GM20000 (cell line): Measurements from ENCODE around the gene SUPT6H.

ENCODE experiments used
- DNase-seq: peaks from one replicate; pipeline ENCODE4 v3.0.0; 2012; ENCODE audit warnings: low spot score
- TF ChIP-seq, protein P1 (sequence below): IDR thresholded peaks from 2 replicates; pipeline ENCODE4 v1.5.1; 2012; ENCODE audit warnings: mild to moderate bottlenecking, control low read depth; ENCODE audit errors: extremely low read depth, missing control alignments

The SUPT6H gene

DNA sequence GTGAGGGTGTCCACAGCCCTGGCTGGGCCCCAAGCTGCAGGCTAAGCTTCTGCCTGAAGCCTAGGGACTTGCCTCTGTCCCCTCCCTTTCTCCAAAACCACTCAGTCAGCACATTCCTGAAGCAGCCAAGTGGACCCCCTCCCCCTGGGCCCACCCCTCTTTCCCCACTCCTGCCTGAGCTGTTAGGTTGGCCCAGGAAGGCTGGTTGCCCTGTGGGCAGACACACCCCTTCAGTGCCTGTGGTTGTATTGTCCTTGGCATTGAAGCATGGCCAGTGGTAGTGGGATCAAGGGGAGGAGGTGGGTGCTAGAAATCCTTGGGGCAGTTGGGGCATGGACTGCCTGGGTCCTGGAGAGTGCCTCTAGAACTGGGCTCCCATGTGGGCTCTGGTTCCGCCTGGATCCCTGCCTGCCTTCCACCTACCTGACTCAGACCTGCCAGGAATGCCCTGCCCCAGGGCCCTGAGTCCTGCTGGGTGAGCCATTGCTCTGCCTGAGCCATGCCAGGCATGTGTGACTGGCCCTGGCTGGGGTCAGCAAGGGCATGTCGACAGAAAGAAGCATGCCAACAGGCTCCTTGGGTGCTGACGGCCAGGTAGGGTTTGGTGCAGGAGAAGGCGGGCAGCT is 83.9 kb downstream of the SUPT6H start:
- DNase-seq = no peak
- TF ChIP-seq, protein P1, sequence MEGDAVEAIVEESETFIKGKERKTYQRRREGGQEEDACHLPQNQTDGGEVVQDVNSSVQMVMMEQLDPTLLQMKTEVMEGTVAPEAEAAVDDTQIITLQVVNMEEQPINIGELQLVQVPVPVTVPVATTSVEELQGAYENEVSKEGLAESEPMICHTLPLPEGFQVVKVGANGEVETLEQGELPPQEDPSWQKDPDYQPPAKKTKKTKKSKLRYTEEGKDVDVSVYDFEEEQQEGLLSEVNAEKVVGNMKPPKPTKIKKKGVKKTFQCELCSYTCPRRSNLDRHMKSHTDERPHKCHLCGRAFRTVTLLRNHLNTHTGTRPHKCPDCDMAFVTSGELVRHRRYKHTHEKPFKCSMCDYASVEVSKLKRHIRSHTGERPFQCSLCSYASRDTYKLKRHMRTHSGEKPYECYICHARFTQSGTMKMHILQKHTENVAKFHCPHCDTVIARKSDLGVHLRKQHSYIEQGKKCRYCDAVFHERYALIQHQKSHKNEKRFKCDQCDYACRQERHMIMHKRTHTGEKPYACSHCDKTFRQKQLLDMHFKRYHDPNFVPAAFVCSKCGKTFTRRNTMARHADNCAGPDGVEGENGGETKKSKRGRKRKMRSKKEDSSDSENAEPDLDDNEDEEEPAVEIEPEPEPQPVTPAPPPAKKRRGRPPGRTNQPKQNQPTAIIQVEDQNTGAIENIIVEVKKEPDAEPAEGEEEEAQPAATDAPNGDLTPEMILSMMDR = no peak

DNA sequence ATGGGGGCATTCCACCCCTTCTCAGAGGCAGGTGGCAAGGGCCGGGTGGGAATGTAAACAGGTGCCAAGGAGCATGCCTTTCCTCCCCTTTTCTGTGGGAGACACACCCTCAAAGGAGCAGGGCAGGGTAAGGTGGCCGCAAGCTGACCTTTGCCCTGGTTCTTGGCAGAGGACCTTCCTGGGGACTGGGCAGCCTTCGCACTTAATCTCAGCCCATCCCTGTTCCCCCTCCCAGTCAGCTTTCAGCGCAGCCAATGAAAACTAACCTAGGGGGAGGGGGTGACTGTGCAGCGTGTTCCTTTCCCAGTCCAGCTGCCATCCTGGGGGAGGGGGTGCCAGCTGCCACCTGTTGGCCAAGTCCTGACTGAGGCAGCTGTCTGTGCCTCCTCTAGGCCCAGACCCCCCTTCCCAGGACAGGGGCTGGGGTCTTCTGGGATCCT is 84.6 kb downstream of the SUPT6H start:
- TF ChIP-seq, protein P1 = no peak

DNA sequence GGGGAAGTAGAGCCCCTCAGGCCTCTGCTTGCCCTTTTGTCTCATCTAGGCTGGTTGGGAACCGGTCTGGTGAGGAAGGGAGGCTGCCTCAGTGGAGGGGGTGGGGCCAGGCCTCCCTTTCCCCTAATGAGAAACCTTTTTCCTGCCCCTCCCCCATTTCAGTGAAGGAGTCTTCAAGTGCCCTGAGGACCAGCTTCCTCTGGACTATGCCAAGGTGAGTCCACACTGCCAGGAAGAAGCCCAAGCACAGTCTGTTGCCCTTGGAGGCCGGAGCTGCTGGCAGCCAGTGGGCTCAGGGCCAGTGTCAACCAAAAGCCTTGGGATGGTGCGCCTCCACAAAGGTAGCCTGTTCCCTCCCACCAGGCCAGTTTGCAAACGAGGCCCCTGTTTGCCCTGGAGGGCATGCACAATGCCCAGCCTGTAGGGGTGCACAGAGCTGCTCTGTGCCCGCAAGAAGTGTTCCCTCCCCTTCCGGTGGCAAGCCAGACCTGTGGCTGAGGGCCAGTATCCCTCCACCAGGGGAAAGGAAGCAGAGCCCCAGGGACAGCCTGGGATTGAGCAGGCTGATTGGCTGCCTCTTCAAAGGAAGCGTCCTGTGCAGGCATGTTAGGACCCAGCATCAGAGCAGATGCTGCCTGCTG is 85.2 kb downstream of the SUPT6H start:
- no peak for DNase-seq
- TF ChIP-seq, protein P1 = no peak

More for the DNA sequence above, 84.6 kb downstream of the SUPT6H start:
- DNase-seq = no peak

DNA sequence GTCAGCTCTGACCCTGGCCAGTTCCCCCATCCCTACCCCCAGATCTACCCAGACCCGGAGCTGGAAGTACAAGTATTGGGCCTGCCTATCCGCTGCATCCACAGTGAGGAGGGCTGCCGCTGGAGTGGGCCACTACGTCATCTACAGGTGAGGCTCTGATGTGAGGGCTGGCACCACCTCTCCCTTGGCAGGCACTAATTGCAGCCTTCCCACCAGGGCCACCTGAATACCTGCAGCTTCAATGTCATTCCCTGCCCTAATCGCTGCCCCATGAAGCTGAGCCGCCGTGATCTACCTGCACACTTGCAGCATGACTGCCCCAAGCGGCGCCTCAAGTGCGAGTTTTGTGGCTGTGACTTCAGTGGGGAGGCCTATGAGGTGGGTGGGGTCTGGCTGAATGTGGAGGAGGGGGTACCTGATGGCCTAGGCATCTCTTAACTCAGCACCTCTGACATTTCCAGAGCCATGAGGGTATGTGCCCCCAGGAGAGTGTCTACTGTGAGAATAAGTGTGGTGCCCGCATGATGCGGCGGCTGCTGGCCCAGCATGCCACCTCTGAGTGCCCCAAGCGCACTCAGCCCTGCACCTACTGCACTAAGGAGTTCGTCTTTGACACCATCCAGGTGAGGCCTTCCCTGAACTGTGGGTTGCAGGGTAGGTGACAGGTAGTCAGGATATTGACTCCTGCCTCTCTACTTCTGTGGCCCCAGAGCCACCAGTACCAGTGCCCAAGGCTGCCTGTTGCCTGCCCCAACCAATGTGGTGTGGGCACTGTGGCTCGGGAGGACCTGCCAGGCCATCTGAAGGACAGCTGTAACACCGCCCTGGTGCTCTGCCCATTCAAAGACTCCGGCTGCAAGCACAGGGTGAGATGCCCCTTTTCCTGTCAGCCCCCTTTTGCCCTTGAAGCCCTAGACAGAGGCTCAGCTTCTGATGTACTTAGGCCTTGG is 86.1 kb downstream of the SUPT6H start:
- TF ChIP-seq, protein P1 = no peak
- no peak for DNase-seq

DNA sequence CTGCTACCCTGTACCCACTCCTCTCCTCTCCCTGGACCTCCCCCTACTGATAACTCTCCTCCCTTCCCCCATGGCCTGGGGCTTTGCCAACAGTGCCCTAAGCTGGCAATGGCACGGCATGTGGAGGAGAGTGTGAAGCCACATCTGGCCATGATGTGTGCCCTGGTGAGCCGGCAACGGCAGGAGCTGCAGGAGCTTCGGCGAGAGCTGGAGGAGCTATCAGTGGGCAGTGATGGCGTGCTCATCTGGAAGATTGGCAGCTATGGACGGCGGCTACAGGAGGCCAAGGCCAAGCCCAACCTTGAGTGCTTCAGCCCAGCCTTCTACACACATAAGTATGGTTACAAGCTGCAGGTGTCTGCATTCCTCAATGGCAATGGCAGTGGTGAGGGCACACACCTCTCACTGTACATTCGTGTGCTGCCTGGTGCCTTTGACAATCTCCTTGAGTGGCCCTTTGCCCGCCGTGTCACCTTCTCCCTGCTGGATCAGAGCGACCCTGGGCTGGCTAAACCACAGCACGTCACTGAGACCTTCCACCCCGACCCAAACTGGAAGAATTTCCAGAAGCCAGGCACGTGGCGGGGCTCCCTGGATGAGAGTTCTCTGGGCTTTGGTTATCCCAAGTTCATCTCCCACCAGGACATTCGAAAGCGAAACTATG is 87.0 kb downstream of the SUPT6H start:
- DNase-seq = no peak
- TF ChIP-seq, protein P1 = no peak

DNA sequence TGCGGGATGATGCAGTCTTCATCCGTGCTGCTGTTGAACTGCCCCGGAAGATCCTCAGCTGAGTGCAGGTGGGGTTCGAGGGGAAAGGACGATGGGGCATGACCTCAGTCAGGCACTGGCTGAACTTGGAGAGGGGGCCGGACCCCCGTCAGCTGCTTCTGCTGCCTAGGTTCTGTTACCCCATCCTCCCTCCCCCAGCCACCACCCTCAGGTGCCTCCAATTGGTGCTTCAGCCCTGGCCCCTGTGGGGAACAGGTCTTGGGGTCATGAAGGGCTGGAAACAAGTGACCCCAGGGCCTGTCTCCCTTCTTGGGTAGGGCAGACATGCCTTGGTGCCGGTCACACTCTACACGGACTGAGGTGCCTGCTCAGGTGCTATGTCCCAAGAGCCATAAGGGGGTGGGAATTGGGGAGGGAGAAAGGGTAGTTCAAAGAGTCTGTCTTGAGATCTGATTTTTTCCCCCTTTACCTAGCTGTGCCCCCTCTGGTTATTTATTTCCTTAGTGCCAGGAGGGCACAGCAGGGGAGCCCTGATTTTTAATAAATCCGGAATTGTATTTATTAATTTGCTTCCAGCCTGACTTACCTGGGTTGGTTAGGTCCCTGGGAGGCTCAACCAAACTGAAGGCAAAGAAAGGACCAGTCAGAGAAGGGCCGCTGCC is 87.6 kb downstream of the SUPT6H start:
- DNase-seq = no peak
- TF ChIP-seq, protein P1 = no peak
